CD14-positive monocyte (primary cell): ENCODE data around the gene ZNF169. TPM values are rescaled to one million over a fixed set of nuclear protein-coding genes. Genes with fewer than 3 reads are reported as not detected.

Experiments
- DNase-seq, 3 donors: peaks; one replicate each; pipeline ENCODE4 v3.0.0-alpha.2; 2011 to 2022
- H2AFZ ChIP-seq: 2 replicates; pipeline ENCODE4 v1.6.0; 2012; ENCODE audit warnings: mild to moderate bottlenecking, low read depth, low read length, inconsistent platforms; ENCODE audit not compliant: insufficient read depth, poor library complexity, severe bottlenecking
- H3K27ac ChIP-seq, 2 donors: 1 replicate in 1 of 2; 2 replicates in 1 of 2; pipeline ENCODE4 v1.5.1; 2012 to 2013; ENCODE audit warnings: low read length in 2 of 2, control low read depth in 1 of 2, inconsistent platforms in 1 of 2, low read depth in 1 of 2, mild to moderate bottlenecking in 1 of 2
- H3K27me3 ChIP-seq, 2 donors: one replicate each; pipeline versions ENCODE4 v1.6.0 to v1.6.1; 2011 to 2013; ENCODE audit warnings: low read length in 2 of 2; ENCODE audit not compliant: control insufficient read depth in 2 of 2, insufficient read depth in 2 of 2
- H3K36me3 ChIP-seq, 2 donors: replicated peaks in 1 of 2; 1 replicate in 1 of 2; 2 replicates in 1 of 2; pipeline versions ENCODE4 v1.5.1 to v1.6.1; 2012 to 2013; ENCODE audit warnings: low read length in 2 of 2, control low read depth in 1 of 2, inconsistent platforms in 1 of 2, mild to moderate bottlenecking in 1 of 2; ENCODE audit not compliant: insufficient read depth in 2 of 2, control insufficient read depth in 1 of 2
- H3K4me1 ChIP-seq, 2 donors: 1 replicate in 1 of 2; 2 replicates in 1 of 2; pipeline versions ENCODE4 v1.5.1 to v1.6.1; 2012 to 2013; ENCODE audit warnings: low read length in 2 of 2, control low read depth in 1 of 2, inconsistent platforms in 1 of 2, mild to moderate bottlenecking in 1 of 2, moderate library complexity in 1 of 2; ENCODE audit not compliant: insufficient read depth in 2 of 2, control insufficient read depth in 1 of 2
- H3K4me2 ChIP-seq: replicated peaks from 2 replicates; pipeline ENCODE3; 2012; ENCODE audit warnings: low read length, moderate library complexity, mild to moderate bottlenecking; ENCODE audit not compliant: poor library complexity, severe bottlenecking; ENCODE audit errors: extremely low read depth
- H3K4me3 ChIP-seq, 3 experiments: fragments of 200-600 bp in 1 of 3; sonication (generic) in 1 of 3; replicated peaks in 1 of 3; 1 replicate in 2 of 3; 2 replicates in 1 of 3; pipeline ENCODE4 v1.5.1; 2011 to 2013; ENCODE audit warnings: low read length in 3 of 3, mild to moderate bottlenecking in 3 of 3, control low read depth in 2 of 3, low read depth in 2 of 3, inconsistent platforms in 1 of 3, moderate library complexity in 1 of 3
- H3K79me2 ChIP-seq: 2 replicates; pipeline ENCODE4 v1.6.0; 2012; ENCODE audit warnings: mild to moderate bottlenecking, control low read depth, inconsistent platforms, low read length, moderate library complexity; ENCODE audit not compliant: insufficient read depth
- H3K9ac ChIP-seq: 2 replicates; pipeline ENCODE4 v1.6.0; 2017; ENCODE audit warnings: low read length, mild to moderate bottlenecking; ENCODE audit not compliant: insufficient read depth, poor library complexity, severe bottlenecking
- H3K9me3 ChIP-seq, 2 donors: replicated peaks in 1 of 2; 1 replicate in 1 of 2; 2 replicates in 1 of 2; pipeline versions ENCODE4 v1.5.1 to v1.6.1; 2012 to 2013; ENCODE audit warnings: low read length in 2 of 2, control low read depth in 1 of 2; ENCODE audit not compliant: control insufficient read depth in 1 of 2, insufficient read depth in 1 of 2
- H4K20me1 ChIP-seq: 2 replicates; pipeline ENCODE4 v1.6.0; 2012; ENCODE audit warnings: mild to moderate bottlenecking, low read length, control low read depth, moderate library complexity; ENCODE audit not compliant: insufficient read depth
- H3K27ac Mint-ChIP-seq, 7 donors: one replicate each; pipeline ENCODE4 v1.8.0; 2020; ENCODE audit warnings: mild to moderate bottlenecking in 7 of 7, mixed read lengths in 7 of 7, moderate library complexity in 6 of 7, inconsistent platforms in 2 of 7
- H3K27me3 Mint-ChIP-seq, 3 donors: one replicate each; pipeline ENCODE4 v1.8.0; 2021 to 2022; ENCODE audit warnings: low read depth in 3 of 3, mild to moderate bottlenecking in 3 of 3, mixed read lengths in 3 of 3, moderate library complexity in 3 of 3, inconsistent platforms in 1 of 3
- H3K36me3 Mint-ChIP-seq, 2 donors: one replicate each; pipeline ENCODE4 v1.8.0; 2020; ENCODE audit warnings: mixed read lengths in 2 of 2, inconsistent platforms in 1 of 2, mild to moderate bottlenecking in 1 of 2
- H3K4me1 Mint-ChIP-seq: one replicate; pipeline ENCODE4 v1.8.0; 2020; ENCODE audit warnings: mild to moderate bottlenecking, mixed read lengths
- H3K4me3 Mint-ChIP-seq, 2 donors: one replicate each; pipeline ENCODE4 v1.8.0; 2020; ENCODE audit warnings: mild to moderate bottlenecking in 2 of 2, mixed read lengths in 2 of 2, moderate library complexity in 1 of 2
- H3K9me3 Mint-ChIP-seq, 7 donors: one replicate each; pipeline ENCODE4 v1.8.0; 2020 to 2022; ENCODE audit warnings: mixed read lengths in 7 of 7, mild to moderate bottlenecking in 6 of 7, moderate library complexity in 6 of 7, inconsistent platforms in 2 of 7
- CTCF ChIP-seq: fragments of 200-600 bp; IDR thresholded peaks from one replicate; pipeline ENCODE4 v1.8.0; 2022; ENCODE audit warnings: antibody characterized with exemption, mild to moderate bottlenecking
- WGBS: methylation state at CpG from one replicate; pipeline ENCODE4 v1.1.5; 2013; ENCODE audit warnings: missing lambda C conversion rate; ENCODE audit not compliant: insufficient coverage; 5-methylcytosine and 5-hydroxymethylcytosine counted together
- intact Hi-C, 2 donors: fragments of 100-400 bp; cut with micrococcal nuclease; formaldehyde crosslinking; loops; one replicate each; pipeline versions ENCODE4 v1.15.0 to v1.15.1; 2023
- polyA plus RNA-seq, 3 donors: library from polyadenylated mRNA; depleted of rRNA in 1 of 3; unstranded in 2 of 3; stranded (reverse) in 1 of 3; fragments of 300-500 nt in 2 of 3; fragments of >200 nt in 1 of 3; fragmentation: Illumina TruSeq in 2 of 3; gene quantifications; 1 replicate in 2 of 3; 2 replicates in 1 of 3; pipeline ENCODE4 v1.2.3, GENCODE V29; 2012 to 2021

ZNF169 gene
- polyA plus RNA-seq, 3 donors = 0.90 to 16.5 (median 1.1) TPM

- Mint-ChIP-seq H3K4me1 (peaks cover 4% of the 10 kb centered on the region), H3K27me3 (peaks cover 2 to 11% (median 5%) of the 10 kb centered on the region in 3 donors), H3K9me3 (peaks cover 0 to 6% (median 4%) of the 10 kb centered on the region in 7 donors), H3K4me3 (no peak overlapping the region), H3K36me3 (no peaks in the 10 kb centered on the region), H3K27ac (no peak overlapping the region)
- no peaks in the 10 kb centered on the region for H3K9me3 ChIP-seq
- H3K36me3 ChIP-seq = no peaks in the 10 kb centered on the region
- H3K79me2 ChIP-seq = no peaks in the 10 kb centered on the region
- no peak overlapping the region for H3K27ac ChIP-seq
- H3K4me1 ChIP-seq = no peaks in the 10 kb centered on the region
- WGBS = 86% methylated on average over 1 of the region's 5 CpGs
- intact Hi-C loops = no loop called here
- no peak for TF ChIP-seq CTCF
- H3K9ac ChIP-seq = no peak overlapping the region
- no peak overlapping the region for H3K4me3 ChIP-seq
- no peaks in the 10 kb centered on the region for H3K27me3 ChIP-seq
- H4K20me1 ChIP-seq = no peaks in the 10 kb centered on the region
- DNase-seq = no peak
- no peak overlapping the region for H2AFZ ChIP-seq
- no peak overlapping the region for H3K4me2 ChIP-seq
These were observed 48.2 kb upstream of the ZNF169 start for GRCh38 chr9:94210616-94211603.

- TF ChIP-seq CTCF = no peak
- Histone ChIP-seq H3K4me2 (no peak overlapping the region), H3K9ac (no peak overlapping the region), H4K20me1 (no peaks in the 10 kb centered on the region), H3K4me3 (no peak overlapping the region), H3K27me3 (no peaks in the 10 kb centered on the region), H3K79me2 (no peaks in the 10 kb centered on the region), H3K36me3 (no peaks in the 10 kb centered on the region), H3K9me3 (no peaks in the 10 kb centered on the region), H3K27ac (no peak overlapping the region), H2AFZ (no peak overlapping the region), H3K4me1 (no peaks in the 10 kb centered on the region)
- Mint-ChIP-seq H3K36me3 (no peaks in the 10 kb centered on the region), H3K27ac (no peak overlapping the region), H3K27me3 (peaks cover 2 to 11% (median 5%) of the 10 kb centered on the region in 3 donors), H3K4me1 (peaks cover 4% of the 10 kb centered on the region), H3K9me3 (peaks cover 0 to 6% (median 2%) of the 10 kb centered on the region in 7 donors), H3K4me3 (no peak overlapping the region)
- intact Hi-C loops = loop anchor here (2.0 kb wide), 1 partner anchor 147 kb away; no protein-coding TSS in a partner anchor
- no peak for DNase-seq
- WGBS = no CpG with 5 or more reads among the region's 1 CpG
These were observed 47.0 kb upstream of the ZNF169 start for GRCh38 chr9:94212091-94212490.
